Stimulated activated naive CD8-positive, alpha-beta T cell treated with anti-CD3 and anti-CD28 coated beads, Interleukin-15, amount 100 ng/mL, for 72 hours (primary cell): ENCODE data around the gene AP2A1.

ENCODE experiments used
- ATAC-seq: fragments of 150-1000 bp; cut with Tn5 transposase; 2 replicates; pipeline ENCODE4 v1.10.0; 2021; ENCODE audit warnings: mild to moderate bottlenecking, moderate library complexity
- DNase-seq, 2 donors: peaks; one replicate each; pipeline ENCODE4 v3.0.0; 2021 to 2022
- H3K27ac Mint-ChIP-seq, 2 donors: one replicate each; pipeline ENCODE4 v1.8.0; 2022; ENCODE audit warnings: mild to moderate bottlenecking in 2 of 2, mixed read lengths in 2 of 2, moderate library complexity in 2 of 2
- H3K27me3 Mint-ChIP-seq: one replicate; pipeline ENCODE4 v1.8.0; 2022; ENCODE audit warnings: mixed read lengths
- H3K4me1 Mint-ChIP-seq: one replicate; pipeline ENCODE4 v1.8.0; 2022; ENCODE audit warnings: mild to moderate bottlenecking, mixed read lengths
- H3K4me3 Mint-ChIP-seq, 2 donors: one replicate each; pipeline ENCODE4 v1.8.0; 2022; ENCODE audit warnings: mild to moderate bottlenecking in 2 of 2, mixed read lengths in 2 of 2, moderate library complexity in 1 of 2
- H3K9me3 Mint-ChIP-seq, 2 donors: one replicate each; pipeline ENCODE4 v1.8.0; 2022; ENCODE audit warnings: mixed read lengths in 2 of 2

The AP2A1 gene

GRCh38 chr19:49799271-49799797 is 32.5 kb downstream of the AP2A1 start:
- no peaks in the 10 kb centered on the region for H3K4me1 Mint-ChIP-seq
- no peak overlapping the region for H3K4me3 Mint-ChIP-seq
- no peaks in the 10 kb centered on the region for H3K9me3 Mint-ChIP-seq
- no peak overlapping the region for H3K27ac Mint-ChIP-seq
- DNase-seq (no peak), ATAC-seq (no peak)
- H3K27me3 Mint-ChIP-seq: no peaks in the 10 kb centered on the region

DNA sequence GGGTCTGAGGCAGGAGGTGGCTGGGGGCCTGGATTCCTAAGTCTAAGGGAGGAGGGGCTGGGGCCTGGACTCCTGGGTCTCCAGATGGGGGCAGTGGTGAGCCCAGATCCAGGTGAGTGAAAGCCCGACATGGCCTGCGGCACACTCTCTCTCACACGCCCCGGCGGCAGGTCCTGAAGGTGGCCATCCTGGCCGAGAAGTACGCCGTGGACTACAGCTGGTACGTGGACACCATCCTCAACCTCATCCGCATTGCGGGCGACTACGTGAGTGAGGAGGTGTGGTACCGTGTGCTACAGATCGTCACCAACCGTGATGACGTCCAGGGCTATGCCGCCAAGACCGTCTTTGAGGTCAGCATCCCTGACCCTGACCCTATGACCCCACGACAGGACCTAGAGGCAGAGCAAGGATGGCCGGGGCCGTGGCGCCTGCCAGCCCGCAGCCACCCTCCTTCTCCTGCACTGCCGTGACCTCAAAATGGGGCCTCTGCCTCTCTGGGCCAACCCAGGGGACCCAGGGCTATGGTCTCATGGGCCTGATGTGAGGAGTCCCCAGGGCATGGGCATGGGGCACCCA is 33.1 kb downstream of the AP2A1 start:
- Mint-ChIP-seq H3K27ac (no peak overlapping the region), H3K9me3 (no peaks in the 10 kb centered on the region), H3K4me1 (no peaks in the 10 kb centered on the region), H3K4me3 (no peak overlapping the region), H3K27me3 (no peaks in the 10 kb centered on the region)
- ATAC-seq (peak; percentile 33), DNase-seq (no peak)

DNA sequence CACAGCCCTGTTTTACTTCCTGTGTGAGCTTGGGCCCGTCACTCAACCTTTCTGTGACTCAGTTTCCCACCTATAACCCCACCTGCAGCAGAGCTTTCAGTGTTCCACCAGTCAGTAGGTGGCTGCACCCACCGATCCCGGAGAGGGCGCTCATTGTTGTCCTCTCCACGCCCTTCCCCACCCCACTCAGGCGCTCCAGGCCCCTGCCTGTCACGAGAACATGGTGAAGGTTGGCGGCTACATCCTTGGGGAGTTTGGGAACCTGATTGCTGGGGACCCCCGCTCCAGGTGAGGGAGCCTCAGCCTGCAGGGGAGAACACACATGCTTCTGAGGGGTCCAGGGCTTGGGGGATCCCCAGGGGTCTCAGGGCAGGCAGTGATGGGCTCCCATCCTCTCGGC is 34.0 kb downstream of the AP2A1 start:
- no peak for ATAC-seq
- H3K4me1 Mint-ChIP-seq: no peaks in the 10 kb centered on the region
- no peak overlapping the region for H3K4me3 Mint-ChIP-seq
- DNase-seq: no peak
- no peaks in the 10 kb centered on the region for H3K27me3 Mint-ChIP-seq
- H3K9me3 Mint-ChIP-seq: no peaks in the 10 kb centered on the region
- H3K27ac Mint-ChIP-seq: no peak overlapping the region

- ATAC-seq (no peak), DNase-seq (no peak)
- Mint-ChIP-seq H3K9me3 (no peaks in the 10 kb centered on the region), H3K27ac (no peak overlapping the region), H3K4me1 (no peaks in the 10 kb centered on the region), H3K27me3 (no peaks in the 10 kb centered on the region), H3K4me3 (no peak overlapping the region)
Measured at GRCh38 chr19:49801401-49801888, 34.6 kb downstream of the AP2A1 start.

DNA sequence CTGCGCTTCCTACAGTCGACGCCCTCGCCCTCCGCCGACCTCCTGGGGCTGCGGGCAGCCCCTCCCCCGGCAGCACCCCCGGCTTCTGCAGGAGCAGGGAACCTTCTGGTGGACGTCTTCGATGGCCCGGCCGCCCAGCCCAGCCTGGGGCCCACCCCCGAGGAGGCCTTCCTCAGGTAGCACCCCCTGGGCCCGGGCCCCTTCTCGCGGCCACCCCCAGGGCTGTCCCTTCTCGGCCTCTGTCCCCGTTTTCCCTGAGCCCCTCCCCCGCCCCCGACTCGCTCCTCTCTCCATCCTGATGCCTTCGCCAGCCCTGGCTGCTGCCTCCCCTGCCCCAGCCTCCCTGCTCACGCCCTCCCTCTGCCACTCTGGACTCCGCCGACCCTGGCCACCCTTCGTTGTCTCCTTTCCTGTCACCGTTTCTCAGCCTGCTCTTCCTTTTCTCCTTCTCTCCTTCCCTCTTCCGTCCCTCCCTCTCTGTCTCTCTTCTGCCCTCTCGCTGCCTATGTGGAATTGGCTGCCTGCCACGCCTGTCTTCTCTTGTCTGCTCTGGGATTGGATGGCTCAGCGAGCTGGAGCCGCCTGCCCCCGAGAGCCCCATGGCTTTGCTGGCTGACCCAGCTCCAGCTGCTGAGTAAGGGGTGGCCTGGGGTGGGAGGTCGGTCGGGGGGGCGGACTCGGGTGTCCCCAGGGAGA is 35.3 kb downstream of the AP2A1 start:
- DNase-seq: no peak
- H3K4me1 Mint-ChIP-seq: peaks cover 2% of the 10 kb centered on the region
- no peaks in the 10 kb centered on the region for H3K27me3 Mint-ChIP-seq
- peak overlapping the region in 1 of 2 donors; percentile 90 for H3K27ac Mint-ChIP-seq
- no peak overlapping the region for H3K4me3 Mint-ChIP-seq
- H3K9me3 Mint-ChIP-seq: no peaks in the 10 kb centered on the region
- ATAC-seq: no peak

DNA sequence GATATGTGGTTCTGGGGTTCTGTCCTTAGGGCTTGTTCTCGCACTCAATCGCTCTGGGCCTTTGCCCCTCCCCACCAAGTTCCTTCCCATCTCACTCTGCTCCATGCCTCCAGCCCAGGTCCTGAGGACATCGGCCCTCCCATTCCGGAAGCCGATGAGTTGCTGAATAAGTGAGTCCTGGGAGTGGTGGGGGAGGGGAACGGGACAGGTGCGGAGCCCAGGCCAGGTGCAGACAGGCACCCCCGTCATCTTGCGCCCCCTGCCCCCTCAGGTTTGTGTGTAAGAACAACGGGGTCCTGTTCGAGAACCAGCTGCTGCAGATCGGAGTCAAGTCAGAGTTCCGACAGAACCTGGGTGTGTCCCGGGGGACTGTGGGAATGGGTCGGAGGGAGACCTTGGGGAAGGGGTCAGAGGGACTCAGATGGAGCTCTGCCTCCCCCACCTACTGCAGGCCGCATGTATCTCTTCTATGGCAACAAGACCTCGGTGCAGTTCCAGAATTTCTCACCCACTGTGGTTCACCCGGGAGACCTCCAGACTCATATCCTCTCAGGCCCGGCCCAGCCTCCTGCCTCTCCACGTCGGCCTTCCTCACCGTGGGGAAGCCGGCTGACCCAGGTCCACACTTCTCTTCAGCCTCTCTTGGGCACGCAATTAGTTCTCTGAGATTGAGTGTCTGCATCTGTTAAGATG is 36.2 kb downstream of the AP2A1 start:
- peaks cover 11% of the 10 kb centered on the region for H3K4me1 Mint-ChIP-seq
- H3K27ac Mint-ChIP-seq: peak overlapping the region in 1 of 2 donors; percentile 90
- ATAC-seq (no peak), DNase-seq (no peak)
- no peak overlapping the region for H3K4me3 Mint-ChIP-seq
- H3K27me3 Mint-ChIP-seq: no peaks in the 10 kb centered on the region
- no peaks in the 10 kb centered on the region for H3K9me3 Mint-ChIP-seq

DNA sequence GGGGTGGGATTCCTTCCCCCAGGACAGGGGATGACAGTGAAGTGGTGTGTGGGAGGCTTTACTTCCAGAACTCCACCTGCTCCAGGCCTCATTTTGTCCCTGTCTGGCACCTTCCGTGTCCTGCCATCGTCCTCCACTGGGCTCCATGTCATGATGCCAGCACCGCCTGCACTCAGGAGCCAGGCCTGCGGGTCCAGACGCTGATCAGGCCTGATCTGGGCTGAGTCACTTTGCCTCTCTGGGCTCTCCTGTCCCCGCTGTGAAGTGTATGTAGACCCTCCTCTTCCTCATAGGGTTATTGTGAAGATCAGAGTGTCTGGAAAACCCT is 36.7 kb downstream of the AP2A1 start:
- peak overlapping the region in 1 of 2 donors; percentile 69 for H3K27ac Mint-ChIP-seq
- ATAC-seq (no peak), DNase-seq (no peak)
- no peak overlapping the region for H3K4me3 Mint-ChIP-seq
- H3K27me3 Mint-ChIP-seq: no peaks in the 10 kb centered on the region
- no peaks in the 10 kb centered on the region for H3K9me3 Mint-ChIP-seq
- peaks cover 16% of the 10 kb centered on the region for H3K4me1 Mint-ChIP-seq

DNA sequence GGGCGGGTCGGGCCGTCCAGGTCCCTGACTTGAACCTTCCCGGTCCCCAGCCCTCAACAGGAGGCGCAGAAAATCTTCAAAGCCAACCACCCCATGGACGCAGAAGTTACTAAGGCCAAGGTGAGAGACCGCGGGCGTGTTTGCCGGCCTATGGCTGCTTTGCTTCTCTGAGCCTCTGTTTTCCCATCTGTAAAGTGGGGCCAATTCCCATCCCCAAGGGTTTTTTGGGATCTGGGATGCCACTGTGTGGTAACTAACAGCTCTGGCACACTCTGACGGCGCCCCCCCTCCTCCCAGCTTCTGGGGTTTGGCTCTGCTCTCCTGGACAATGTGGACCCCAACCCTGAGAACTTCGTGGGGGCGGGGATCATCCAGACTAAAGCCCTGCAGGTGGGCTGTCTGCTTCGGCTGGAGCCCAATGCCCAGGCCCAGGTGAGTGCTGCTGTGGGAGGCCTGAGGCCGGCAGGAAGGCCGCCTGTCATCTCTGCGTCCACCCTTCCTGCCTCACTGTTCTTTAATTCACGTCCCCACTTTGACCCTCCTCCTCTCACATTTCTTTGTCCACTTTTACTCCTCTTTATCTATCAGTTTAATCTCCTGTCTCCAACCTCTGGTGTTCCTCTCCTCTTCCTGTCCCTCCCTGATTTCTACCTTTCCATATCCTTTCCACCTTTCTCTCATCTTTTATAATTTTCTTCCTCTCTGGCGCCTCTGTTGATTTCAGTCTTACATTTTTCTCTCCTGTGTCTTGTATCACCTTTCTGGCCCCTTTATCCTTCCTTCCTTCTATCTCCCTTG is 39.2 kb downstream of the AP2A1 start:
- H3K27ac Mint-ChIP-seq: peak overlapping the region in 1 of 2 donors; percentile 8
- ATAC-seq (no peak), DNase-seq (no peak)
- peaks cover 33% of the 10 kb centered on the region for H3K4me1 Mint-ChIP-seq
- no peak overlapping the region for H3K4me3 Mint-ChIP-seq
- no peaks in the 10 kb centered on the region for H3K27me3 Mint-ChIP-seq
- H3K9me3 Mint-ChIP-seq: no peaks in the 10 kb centered on the region

DNA sequence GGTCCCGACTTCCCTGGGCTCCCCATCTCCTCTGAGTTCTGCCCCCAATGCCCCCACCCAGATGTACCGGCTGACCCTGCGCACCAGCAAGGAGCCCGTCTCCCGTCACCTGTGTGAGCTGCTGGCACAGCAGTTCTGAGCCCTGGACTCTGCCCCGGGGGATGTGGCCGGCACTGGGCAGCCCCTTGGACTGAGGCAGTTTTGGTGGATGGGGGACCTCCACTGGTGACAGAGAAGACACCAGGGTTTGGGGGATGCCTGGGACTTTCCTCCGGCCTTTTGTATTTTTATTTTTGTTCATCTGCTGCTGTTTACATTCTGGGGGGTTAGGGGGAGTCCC is 39.8 kb downstream of the AP2A1 start:
- DNase-seq (no peak), ATAC-seq (no peak)
- Mint-ChIP-seq H3K27ac (no peak overlapping the region), H3K27me3 (no peaks in the 10 kb centered on the region), H3K4me3 (no peak overlapping the region), H3K9me3 (no peaks in the 10 kb centered on the region), H3K4me1 (peaks cover 34% of the 10 kb centered on the region)

DNA sequence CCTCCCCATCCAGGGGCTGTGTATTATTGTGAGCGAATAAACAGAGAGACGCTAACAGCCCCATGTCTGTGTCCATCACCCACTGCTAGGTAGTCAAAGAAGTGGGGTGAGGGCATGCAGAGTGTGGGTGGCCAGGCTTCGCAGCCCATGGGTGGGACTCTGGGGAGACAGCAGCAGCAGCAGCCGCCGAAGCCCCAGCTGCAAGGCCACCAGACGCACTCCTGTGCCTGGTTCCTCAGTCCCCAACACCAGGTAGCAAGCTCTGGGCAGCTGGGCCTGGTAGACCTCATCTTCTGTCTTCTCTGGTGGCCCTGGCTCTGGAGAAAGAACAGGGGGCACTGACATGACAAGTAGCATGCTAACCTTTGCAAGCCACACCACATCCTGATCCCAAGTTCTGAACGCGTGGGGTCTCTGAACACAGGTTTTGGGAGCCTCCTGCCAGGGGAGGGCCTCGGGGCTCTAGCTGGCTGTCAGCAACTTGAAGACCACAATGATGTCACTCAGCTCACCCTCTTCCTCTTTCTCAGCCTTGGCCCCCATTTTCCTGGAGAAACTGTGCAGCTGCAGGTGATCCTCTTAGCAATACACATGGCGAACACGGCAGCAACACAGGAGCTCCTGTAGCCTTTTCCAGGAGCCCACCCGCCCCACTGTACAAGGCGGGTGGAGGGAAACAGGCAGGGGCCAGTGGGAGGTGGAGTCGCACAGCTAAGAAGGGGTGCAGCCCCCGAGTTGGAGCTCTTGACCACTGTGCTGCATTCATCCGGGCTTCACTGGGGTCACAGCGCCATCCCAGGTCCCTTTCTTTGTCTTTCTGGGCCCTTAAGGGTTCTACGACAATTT is 40.5 kb downstream of the AP2A1 start:
- Mint-ChIP-seq H3K27me3 (no peaks in the 10 kb centered on the region), H3K4me3 (no peak overlapping the region), H3K9me3 (no peaks in the 10 kb centered on the region), H3K4me1 (peaks cover 41% of the 10 kb centered on the region), H3K27ac (peak overlapping the region in 1 of 2 donors; percentile 89)
- DNase-seq: no peak
- ATAC-seq: no peak

- no peaks in the 10 kb centered on the region for H3K9me3 Mint-ChIP-seq
- no peak for DNase-seq
- H3K4me3 Mint-ChIP-seq: peak overlapping the region; percentile 80 to 89
- ATAC-seq: no peak
- peak overlapping the region in 1 of 2 donors; percentile 80 for H3K27ac Mint-ChIP-seq
- no peaks in the 10 kb centered on the region for H3K27me3 Mint-ChIP-seq
- peaks cover 49% of the 10 kb centered on the region for H3K4me1 Mint-ChIP-seq
Measured at GRCh38 chr19:49807904-49808675, 41.3 kb downstream of the AP2A1 start.

DNA sequence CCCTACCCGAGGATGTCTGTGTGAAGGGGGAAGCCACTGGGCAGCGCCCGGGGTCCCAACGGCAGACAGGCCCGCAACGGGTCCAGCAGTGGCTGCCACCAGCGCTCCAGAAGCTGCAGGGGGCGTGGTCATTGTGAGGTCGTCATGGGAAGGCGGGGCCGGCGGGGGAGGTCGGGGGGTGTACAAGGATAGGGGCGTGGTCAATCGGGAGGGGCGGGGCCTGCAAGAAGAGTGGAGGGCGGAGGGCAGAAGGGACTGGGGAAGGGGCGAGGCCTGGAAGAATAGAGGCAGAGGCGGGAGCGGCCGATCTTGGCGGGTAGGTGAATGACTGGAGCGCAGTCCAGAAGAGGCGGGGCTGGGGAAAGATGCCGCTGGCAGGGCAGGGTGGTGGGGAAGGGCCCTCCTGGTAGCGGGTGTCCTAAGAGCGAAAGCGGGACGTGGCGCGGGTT is 41.9 kb downstream of the AP2A1 start:
- H3K27ac Mint-ChIP-seq: peak overlapping the region in 1 of 2 donors; percentile 80
- no peaks in the 10 kb centered on the region for H3K9me3 Mint-ChIP-seq
- H3K27me3 Mint-ChIP-seq: no peaks in the 10 kb centered on the region
- H3K4me1 Mint-ChIP-seq: peaks cover 50% of the 10 kb centered on the region
- peak; percentile 77 to 81 for DNase-seq
- H3K4me3 Mint-ChIP-seq: peak overlapping the region; percentile 80 to 89
- ATAC-seq: peak; percentile 37

- ATAC-seq (peak; percentile 32), DNase-seq (peak; percentile 39 to 50)
- peak overlapping the region; percentile 80 to 89 for H3K4me3 Mint-ChIP-seq
- H3K27me3 Mint-ChIP-seq: no peaks in the 10 kb centered on the region
- H3K4me1 Mint-ChIP-seq: peaks cover 55% of the 10 kb centered on the region
- no peaks in the 10 kb centered on the region for H3K9me3 Mint-ChIP-seq
- H3K27ac Mint-ChIP-seq: peak overlapping the region in 1 of 2 donors; percentile 80
Measured at GRCh38 chr19:49809160-49809940, 42.5 kb downstream of the AP2A1 start.
